ENCODE results near the gene SDC4.

Gene SDC4

DNA sequence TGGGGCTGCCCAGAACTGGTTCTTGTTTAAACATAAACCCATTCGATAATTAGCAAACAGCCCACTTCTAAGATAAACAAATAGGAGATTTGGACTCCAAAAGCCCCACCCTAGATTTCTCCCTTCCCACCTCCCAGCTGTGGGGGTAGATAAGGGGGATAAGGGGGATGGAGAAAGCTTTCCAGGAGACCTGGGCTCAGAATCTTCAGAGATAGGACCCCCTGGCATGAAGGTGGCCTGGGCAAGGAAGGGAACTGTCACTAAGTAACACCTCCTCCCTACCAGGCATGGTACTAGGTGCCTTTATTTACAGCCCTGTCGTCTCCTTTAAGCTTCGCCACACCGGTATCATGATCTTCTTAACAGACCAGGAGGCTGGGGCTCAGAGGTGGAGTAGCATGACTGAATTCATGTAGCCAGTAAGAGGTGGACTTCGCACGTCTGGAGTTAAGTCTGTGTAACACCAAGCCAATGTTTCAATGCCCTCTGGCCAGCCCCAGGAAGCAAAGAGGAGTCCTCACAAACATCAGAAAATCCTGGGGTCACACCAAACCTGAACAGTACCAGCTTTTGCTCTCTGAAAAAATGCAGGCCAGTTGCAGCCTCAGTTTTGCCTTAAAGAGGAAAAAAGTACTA is 4.6 kb downstream of the SDC4 start:
- DNase-seq (ENCODE audit: low read depth) = no peak

GRCh38 chr20:45342855-45343531 is 5.2 kb downstream of the SDC4 start:
- no peak for DNase-seq (ENCODE audit: low read depth)

DNA sequence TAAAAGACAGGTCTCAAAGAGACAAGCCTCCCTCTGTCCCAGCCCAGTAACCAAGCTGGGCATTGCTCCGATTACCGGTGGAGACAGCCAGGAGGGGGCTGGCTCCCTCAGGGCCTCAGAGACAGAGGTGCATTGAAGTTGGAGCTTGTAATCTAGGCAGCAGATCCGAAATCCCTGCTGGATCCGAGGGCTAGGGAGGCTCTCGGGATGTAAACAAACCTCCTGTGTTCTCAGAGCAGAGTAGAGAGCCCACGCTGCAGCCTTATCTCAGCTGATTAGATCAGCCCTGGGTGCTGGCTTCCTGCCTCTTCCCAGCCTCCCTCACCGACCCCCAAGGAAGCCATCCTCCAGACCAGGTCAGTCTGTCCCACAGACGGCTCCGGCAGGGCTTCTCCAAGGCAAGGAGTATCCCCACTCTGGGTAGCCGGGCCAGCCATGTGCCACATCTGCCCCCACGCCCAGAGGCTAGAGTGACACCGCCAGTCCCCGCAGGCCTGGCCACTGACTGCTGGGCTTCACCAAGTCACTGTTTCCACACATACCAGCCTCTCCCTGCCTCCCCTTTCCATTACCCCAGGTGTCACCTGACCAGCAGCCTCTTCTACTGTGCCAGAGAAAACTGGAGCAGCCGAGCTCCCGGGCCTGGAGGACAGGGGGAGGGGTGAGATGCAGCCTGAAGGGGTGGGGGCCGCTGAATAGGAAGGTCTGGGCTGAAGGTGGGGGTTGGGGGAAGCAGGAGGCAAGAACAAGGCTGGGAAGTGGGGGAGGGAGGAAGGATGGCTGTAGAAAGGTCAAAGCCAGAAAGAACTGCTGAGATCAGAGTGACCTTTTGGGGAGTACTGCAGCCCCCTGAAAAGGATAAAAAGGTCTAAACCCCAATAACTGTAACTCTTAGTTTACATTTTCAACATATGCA is 6.0 kb downstream of the SDC4 start:
- DNase-seq (ENCODE audit: low read depth) = no peak

- DNase-seq (ENCODE audit: low read depth) = no peak
Observed at GRCh38 chr20:45341579-45341938, 6.7 kb downstream of the SDC4 start.

DNA sequence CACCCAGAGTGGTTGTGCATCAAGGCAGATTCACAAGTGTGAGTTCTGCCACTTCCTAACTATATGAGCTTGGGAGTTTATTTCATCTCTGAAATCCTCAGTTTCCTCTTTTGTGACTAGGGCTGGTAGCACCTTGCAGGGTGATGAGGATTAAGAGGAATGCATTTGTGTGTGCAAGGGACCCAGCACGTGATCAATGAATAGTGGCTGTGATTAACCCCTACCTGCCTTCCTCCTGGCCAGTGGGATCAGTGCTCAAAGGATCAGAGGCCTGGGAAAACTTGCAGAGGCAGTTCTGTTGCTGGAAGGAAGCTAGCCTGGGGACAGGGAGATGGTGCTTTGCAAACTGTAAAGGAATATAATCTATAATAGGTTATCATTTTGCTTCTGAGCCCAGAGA is 7.3 kb downstream of the SDC4 start:
- DNase-seq (ENCODE audit: low read depth) = no peak

DNA sequence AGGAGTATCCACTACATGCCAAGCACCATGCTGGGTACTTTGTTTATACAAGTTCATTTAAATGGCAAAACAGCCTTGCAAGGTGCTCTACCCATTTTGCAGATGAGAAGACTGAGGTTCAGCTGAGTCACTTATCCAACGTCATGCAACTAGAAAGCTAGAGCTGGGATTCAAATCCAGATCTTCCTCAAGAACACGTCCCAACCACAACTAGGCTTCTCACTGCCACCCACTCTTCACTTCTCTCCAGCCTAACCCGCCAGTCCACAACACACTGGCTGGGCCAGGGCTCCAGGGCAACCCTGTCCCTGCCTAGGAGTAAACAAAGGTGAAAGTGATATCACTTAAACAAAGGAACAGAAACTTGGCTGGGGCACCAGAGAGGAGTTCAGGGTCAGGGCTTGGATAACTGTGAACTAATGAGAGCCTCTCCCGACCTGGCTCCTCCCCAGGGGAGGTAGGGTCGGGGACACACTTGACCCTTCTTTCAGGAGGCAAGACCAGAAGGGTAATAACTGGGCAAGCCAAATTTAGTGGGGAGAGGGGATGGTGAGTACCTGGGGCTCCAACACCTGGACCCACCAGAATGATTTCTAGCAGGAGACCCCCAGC is 7.9 kb downstream of the SDC4 start:
- DNase-seq (ENCODE audit: low read depth) = no peak

GRCh38 chr20:45339799-45340198 is 8.4 kb downstream of the SDC4 start:
- DNase-seq (ENCODE audit: low read depth) = no peak

DNA sequence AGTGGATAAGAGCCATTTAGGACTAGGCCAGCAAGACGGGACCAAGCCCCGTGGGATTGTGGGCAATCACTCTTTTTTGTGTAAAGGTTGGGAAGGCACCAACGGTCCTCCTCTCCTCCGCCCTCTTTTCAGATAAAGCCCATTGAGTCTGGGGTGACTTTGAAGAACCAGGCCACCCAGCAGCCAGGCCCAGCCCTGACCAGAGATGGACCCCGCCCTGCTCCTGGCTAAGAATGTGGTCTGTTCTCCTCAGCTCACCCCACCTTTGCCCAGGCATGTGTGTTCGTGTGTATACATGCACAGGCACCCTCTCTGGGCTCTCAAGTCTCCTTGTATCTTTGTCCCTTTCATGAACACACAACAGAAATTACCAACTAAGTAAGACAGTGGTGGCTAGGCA is 9.1 kb downstream of the SDC4 start:
- DNase-seq (ENCODE audit: low read depth) = no peak

- no peak for DNase-seq (ENCODE audit: low read depth)
Observed at GRCh38 chr20:45338121-45339030, 9.8 kb downstream of the SDC4 start.

- DNase-seq (ENCODE audit: low read depth) = no peak
Observed at GRCh38 chr20:45337367-45338120, 10.7 kb downstream of the SDC4 start.

DNA sequence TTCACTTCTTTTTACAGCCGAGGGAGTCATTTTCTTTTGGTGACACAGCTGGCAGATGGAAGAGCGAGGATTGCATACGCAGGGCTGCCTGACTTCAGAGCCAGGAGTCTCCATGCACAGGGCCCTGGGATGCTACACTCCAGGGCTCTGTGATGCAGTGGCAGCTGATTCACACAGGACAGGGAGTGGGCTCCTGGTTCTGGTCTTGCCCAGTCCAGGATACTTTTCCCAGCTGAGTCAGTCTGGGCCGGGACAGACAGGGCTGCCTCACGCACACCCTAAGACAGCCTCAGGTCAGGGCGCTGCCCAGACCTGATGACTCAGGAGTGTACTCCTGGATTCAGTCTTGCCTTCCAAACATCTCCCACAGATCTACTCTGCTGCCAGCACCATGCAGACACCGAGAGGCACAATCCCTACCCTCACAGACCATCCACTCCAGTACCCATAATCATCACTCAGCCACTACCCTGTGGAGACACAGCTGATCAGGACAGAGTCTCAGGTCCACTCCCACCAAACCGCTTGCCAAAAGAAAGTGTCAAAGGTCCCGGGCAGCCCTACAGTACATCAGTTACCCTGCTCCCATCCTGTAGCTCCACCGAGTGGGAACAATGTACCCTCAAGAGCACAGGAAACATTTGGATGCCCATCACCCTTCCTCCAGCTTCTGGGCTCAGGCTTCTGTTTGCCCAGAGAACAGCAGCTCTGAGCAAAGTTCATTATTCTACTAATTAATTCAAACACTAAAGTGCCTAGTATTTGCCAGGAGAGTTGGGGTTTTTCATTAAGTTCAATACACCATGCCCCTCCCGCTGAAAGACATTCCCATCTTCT is 11.5 kb downstream of the SDC4 start:
- DNase-seq (ENCODE audit: low read depth) = no peak

DNA sequence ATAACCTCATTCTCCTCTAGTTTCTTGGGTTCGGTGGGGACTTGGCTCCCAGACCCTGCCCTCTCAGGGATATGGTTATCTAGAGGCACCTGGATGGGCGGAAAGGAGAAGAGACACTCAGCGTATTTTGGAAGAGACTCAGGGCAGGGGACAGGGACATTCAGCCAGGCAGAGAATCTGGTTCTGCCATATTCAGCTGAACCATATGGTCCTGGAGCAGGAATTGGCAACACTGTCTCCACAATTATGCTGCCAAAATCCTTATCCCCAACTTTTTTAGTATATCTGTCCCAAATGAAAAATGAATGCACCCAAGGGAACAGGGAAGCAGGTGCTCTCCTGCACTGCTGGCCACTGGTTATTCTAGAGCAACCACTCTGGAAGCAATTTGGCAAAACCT is 17.7 kb downstream of the SDC4 start:
- DNase-seq (ENCODE audit: low read depth) = no peak

- DNase-seq (ENCODE audit: low read depth) = no peak
Observed at GRCh38 chr20:45329497-45330319, 18.5 kb downstream of the SDC4 start.

DNA sequence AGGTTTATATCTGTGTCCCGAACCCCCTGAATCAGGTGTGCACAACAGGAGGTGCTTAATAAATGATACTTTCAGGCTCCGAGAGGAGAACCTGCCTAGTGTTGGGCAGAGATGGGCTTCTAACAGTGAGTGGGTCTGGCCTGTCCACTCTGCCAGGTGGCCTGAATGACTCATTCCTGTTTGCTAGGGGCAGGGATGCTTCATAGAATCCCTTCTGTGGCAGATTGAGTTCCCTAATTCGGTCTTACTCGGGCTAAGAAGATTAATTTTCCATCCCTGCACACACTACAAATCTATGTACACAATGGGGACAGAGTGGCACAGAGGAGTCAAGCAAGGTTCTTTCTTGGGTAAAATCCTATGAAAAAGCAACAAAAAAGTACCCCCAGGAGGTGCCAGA is 19.8 kb downstream of the SDC4 start:
- DNase-seq (ENCODE audit: low read depth) = no peak

GRCh38 chr20:45325371-45325770 is 22.9 kb downstream of the SDC4 start:
- no peak for DNase-seq (ENCODE audit: low read depth)

GRCh38 chr20:45323731-45324130 is 24.5 kb downstream of the SDC4 start:
- no peak for DNase-seq (ENCODE audit: low read depth)

GRCh38 chr20:45322952-45323383 is 25.3 kb downstream of the SDC4 start:
- no peak for DNase-seq (ENCODE audit: low read depth)

GRCh38 chr20:45320948-45321595 is 27.2 kb downstream of the SDC4 start:
- DNase-seq (ENCODE audit: low read depth) = no peak
